HG03439 (cell line): Measurements from ENCODE around the gene AP5S1.
A peak's percentile ranks its signal among the peaks of the same experiment; 100 is the strongest.

Experiments used
- ATAC-seq: cut with Tn5 transposase; IDR thresholded peaks from one replicate; pipeline ENCODE4 v1.9.1; 2021; ENCODE audit warnings: mild to moderate bottlenecking, moderate library complexity; ENCODE audit not compliant: unreplicated experiment

The AP5S1 gene, protein sequence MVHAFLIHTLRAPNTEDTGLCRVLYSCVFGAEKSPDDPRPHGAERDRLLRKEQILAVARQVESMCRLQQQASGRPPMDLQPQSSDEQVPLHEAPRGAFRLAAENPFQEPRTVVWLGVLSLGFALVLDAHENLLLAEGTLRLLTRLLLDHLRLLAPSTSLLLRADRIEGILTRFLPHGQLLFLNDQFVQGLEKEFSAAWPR

DNA sequence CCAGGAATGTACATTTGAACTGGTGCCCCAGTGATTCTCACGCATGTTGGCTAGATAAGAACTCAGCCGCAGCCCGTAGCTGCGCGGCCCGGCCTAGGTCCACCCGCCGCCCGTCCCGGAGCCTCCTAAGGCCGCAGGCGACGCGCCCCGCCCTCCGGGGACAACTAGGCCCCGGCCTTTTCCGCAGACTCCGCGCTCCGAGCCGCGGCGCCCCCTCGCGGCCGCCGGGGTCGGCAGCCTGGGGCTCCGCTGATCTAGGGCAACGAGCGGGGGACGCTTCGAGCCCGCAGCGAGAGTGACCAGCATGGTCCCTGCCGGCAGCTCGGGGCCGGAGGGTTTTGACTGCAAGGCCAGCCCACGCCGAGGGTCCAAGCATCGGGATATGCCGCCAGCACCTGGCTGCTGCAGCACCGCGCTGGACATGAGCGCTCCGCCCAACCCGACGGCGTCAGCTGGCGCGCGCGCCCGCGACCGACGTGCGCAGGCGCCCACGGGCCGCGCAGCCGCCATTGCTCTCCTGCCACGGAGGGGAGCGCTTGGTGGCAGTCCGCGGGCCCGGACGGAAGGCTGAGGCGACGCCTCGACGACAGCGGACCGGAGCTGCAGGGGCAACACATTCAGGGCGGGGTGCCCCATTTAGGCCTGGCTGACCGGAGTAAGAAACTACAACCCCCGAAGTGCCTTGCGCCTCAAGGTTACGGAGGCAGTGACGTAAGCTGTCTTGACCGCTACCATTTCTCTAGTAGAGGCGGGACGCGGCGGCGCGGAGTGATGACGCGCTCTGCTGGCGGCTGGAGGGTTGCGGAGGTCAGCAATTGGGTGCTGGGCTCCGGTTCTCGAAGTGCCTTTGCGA, at the start of gene AP5S1:
TSS of gene AP5S1 (plus strand) at position 500 of the 853 bp plus-strand sequence. CDS start 1,571 bp downstream, outside the sequence.
- ATAC-seq: peak; percentile 84

DNA sequence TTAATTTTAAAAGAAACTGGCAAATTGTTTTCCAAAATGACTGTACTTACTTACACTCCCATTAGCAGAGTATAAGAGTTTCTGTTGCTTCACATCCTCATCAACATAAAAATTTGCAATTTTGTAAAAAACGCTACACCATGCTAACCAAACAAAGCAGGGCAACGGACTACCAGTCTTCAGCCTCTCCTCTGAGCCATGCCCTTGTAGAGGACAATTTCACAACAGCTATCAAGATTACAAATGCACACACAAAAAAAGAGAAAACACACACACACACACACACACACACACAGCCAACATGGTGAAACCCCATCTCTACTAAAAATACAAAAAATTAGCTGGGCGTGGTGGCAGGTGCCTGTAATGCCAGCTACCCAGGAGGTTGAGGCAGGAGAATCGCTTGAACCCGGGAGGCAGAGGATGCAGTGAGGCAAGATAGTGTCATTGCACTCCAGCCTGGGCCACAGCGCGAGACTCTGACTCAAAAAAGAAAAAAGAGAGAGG, 48.7 kb upstream of the AP5S1 start:
- ATAC-seq: no peak

DNA sequence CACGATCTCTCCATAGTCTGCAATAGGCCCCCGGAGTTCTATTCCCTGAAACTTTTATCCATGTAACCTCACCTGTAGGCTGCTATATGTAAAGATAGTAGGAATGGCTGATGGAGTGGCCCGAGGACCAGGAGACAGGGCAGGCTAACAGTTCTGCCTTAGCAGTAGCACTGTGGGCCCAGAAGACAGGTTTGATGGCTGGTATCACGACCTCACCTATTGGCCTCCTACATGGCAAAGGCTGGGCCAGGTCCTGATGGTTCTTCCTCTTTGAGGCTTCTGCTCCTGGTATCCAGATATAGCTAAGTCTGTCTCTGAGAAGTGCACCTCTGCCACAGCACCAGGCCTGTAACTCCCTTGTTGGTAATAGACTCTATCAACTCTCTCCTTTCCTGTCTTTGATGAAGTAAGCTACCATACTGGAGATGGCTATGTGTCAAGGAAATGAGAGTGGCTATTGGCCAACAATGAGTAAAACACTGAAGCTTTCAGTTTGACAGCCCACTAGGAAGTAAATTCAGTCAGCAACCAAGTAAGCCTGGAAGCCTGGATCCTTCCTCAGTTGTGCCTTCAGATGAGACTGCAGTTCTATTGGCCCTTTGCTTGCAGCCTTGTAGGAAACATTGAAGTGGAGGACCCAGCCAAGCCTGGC, 44.8 kb upstream of the AP5S1 start:
- ATAC-seq: no peak

DNA sequence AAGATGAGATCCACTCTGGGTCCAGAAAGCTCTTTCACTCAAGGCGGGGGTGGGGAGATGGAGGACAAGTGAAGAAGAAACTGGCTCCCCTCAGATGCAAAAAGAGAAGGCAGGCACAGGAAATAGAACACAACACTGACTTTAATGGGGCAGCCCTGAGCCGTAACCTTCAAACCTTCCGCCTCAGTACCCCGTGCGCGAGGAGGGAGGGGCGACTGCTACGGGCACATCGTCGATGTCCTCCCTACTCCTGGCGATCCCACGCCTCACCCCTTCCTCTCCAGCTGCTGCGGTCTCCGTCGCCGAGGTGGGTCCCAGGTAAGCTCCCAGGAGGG, 43.0 kb upstream of the AP5S1 start:
- no peak for ATAC-seq

DNA sequence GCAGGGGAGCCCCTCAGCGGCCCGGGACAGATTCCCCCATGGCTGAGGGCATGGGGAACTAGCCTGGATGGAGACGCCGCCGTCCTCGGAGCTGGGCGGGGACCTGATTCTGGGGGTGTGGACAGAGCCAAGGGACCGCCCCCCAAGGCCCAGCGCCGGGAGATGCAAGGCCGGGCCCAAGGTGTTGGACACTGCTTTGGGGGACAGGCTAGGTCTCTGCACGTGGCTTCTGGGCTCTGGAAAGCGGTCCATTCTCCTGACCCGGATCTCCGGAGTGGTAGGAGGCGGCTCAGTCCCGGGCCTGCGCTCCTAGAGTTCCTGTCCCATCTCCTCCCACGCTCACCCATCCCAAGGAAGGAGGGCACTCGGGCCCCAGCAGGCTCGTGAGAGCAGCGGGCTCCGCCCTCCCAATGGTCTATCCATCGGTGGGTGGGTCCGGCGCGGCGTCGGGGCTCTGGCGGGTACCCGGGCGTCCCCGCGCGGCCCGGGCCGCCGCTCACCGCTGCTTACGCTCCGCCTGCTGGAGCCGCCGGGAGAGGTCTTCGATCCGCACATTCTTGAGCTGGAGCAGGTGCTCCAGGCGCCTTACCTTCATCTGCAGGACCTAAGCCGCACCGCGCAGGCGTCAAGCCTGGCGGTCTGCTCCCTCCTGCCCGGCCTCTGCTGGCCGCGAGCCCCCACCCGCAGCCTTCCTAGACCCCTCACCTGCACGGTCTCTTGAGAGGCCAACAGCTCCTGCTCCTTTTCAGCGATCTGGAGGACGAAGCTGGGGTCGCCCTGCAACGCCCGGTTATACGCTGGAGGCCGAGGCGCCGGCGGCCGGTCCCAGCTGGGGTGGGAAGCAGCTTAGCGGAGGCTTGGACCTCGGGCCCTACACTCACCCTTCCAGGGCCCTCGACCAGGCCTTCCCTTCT, 42.4 kb upstream of the AP5S1 start:
- ATAC-seq: no peak

DNA sequence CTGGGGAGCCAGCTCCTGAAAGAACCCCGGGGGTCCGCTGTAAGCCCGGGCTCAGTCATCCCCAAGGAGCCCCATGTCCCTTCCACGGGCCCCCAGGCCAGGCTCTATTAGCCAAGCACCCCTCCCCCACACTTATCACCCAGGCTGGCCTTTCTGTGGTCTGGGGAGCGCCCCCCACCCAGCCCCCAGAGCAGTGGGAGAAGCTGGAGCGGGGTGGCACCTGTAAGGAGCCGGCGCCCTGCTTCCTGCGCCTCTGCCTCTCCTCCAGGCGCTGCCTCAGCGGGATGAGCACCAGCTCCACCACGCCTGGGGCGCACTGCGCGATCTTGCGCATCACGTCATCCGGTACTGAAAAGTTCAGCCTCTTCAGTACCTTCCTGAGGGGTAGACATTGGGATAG, 41.4 kb upstream of the AP5S1 start:
- ATAC-seq: no peak

DNA sequence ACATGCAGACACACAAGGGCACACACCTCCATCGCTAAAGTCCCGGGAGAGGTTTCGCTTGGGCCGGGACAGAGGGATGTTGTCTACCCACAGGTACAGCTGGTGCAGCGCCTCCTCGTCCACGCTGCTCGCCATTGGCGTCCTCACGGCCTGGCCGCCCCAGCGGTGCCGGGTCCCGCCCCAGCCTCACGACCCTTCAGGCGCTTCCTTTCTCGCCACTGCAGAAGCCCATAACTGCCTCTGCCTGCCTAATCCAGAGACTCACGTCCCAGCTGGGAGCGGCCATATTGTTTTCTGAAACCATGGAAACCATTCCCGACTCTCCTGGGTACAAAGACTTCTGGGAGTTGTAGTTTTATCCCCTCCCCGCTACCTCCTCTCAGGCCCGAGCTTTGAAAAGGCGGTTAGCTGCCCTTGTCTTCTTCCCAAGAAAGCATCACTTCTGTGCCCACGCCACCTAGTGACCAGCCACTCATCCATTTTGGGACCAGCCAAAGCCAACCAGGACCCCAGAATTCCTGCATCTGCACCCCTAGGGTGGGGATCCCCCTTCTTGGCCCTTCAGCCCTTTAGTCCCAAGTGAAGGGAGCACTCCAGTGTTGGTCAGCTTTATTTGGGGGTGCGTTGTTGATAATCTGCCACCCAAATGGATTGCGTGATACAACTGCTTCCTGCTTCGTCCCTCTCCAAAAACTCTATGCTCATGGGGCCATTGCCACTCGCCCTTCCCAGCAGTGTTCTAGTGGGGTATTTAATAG, 39.0 kb upstream of the AP5S1 start, which contains the start of gene SPEF1:
TSS of gene SPEF1 (minus strand) at position 296 of the 758 bp plus-strand sequence. CDS start at position 135, 161 bp downstream.
- ATAC-seq: peak; percentile 56

DNA sequence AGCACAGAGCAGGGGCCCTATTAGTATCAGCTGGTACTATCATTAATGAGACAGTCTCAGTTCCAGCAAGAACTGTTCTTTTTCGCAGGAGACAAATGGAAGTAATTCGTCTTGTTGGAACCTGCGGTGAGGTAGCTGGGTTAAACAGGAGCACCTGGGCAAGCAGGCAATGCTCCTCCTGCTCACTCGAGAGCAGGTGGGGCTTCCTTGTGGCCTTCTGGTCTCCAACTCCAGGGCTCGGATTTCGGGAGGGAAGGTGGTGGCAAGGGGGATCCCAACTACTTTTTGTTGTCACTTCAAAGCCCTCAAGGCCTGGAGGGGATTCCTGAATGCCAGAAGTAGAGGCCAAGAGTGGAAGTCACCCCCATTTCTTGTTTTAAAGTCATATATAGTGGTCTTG, 37.8 kb upstream of the AP5S1 start:
- no peak for ATAC-seq

DNA sequence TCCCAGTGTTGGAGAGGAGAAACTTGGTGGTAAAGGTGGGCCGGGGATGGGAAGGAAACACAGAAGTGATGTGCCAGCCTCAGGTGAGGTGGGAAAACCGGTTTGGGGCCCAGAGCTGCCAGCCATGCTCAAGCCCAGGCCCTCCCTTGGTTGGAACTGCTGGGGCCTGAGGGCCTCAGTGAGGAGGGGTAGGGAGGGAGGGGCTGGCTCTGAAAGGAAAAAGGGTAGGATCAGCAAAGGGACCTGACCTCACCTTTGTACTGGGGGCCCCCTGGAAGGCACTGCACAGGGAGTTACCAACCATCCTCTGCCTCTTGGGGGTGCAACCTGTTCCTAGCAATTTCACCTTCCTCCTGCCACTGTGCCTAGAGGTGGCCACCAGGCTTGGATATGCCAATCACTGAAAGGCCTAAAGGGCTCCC, 37.3 kb upstream of the AP5S1 start:
- no peak for ATAC-seq

DNA sequence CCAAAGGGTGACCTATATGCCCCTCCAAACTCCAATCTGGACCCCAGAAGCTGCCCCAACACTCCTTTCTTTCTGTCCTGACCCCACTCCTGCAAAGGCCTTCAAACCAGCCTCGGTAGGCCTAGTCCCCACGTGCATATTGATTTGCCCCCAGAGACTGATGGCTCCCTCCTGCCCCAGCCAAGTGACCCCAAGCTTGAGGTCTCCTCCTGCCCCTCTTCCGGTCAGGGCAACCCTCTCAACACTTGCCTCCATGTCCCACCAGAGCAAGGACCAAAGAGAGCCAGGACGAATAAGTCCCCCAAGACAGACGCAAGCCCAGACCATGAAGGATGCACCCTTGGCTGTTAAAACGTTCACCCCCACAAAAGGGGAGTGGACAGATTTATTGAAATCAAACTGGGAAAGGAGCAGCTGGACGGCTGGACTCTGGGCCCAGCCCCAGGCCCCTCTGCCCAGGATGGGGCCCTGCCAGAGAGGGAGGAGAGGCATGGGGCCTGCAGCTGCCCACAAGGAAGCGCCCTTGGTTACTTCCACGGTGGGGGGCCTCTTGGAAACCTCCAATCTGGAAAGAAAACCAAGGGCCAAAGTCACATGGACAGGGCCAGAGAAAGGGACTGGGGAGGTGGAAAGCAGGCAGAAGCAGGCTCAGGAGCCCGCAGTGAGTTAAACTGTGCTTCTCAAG, 36.7 kb upstream of the AP5S1 start:
- ATAC-seq: no peak

DNA sequence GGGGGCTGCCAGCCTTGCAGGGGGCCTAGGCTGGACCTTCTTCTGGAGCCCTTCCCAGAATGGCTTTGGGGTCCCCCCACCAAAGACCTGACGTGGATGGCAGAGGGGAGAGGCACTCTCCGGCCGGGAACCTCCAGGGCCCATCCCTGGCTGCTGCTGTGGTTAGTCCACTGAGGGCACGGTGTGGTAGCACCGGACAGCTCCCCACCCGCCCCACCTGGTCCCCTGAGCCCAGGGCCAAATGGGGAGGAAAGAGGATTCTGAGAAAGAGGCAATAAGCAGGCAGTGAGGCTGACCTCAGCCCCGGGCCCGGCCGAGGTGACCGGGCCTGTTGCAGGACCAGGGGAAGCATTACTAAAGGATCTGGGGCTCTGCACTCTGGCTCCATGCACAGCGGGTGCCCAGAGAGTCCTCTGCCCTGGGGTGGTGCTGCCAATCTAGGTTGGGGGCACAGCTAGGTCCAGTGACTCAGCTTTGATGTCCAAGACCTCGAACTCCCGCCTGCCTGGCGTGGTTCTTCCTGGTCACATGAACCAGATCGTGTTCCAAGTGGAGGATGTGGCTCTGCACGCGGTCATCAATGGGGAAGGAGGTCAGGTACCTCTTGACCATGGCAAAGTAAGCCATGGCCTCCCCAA, 36.0 kb upstream of the AP5S1 start:
- no peak for ATAC-seq

DNA sequence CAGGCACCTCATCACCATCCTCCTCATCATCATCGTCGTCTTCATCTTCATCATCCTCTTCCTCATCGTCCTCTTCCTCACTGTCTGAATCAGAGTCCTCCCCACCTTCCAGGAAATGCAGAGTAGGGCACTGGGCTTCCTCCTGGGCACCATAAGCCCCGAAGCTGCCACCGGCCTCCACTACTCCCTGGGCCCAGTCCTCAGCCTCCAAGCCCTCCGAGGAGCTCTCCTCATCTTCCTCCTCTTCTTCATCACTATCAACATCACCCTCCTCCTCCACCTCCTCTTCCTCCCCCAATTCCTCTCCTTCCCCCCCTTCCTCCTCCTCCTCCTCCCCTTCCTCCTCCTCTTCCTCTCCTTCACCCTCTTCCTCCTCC, 35.5 kb upstream of the AP5S1 start:
- ATAC-seq: no peak

DNA sequence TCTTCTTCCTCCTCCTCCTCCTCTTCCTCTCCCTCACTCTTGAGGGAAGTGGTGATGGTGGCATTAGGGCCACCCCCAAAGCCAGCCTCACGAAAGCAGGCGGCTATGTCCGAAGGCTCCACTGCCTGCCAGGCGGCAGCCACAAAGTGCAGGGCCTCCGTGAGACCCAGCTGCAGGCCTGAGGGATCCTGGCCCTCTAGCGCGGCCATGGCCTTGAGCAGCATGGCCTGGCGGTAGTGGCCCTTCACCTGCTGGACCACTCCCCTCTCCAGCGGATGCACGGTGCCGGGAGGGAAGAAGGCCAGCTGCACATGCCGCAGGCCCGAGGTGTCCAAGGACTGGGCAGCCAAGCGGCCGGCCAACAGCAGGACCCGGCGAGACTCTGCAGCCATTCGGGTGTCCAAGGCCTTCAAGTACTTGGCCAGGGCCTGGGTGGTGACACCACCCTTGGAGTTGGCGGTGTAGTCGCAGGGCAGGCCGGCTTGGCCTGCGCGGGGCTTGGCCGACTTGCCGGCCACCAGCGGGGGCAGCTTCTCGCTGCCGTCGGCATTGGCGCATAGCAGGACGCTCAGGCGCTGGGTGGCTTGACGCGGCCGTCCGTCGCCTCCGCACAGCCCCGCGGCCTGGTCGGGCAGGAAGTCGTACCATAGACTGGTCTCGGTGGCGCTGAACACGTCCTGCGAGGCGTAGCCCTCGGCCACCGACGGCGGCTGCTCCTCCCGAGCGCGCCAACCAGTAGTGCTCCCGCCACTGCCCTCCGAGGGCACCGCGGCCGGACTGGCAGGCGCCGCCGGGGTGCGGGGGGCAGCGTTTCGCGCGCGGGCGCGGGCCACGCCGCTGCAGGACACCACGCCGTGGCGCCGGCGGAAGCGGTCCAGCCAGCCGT, 34.9 kb upstream of the AP5S1 start:
- ATAC-seq: no peak

DNA sequence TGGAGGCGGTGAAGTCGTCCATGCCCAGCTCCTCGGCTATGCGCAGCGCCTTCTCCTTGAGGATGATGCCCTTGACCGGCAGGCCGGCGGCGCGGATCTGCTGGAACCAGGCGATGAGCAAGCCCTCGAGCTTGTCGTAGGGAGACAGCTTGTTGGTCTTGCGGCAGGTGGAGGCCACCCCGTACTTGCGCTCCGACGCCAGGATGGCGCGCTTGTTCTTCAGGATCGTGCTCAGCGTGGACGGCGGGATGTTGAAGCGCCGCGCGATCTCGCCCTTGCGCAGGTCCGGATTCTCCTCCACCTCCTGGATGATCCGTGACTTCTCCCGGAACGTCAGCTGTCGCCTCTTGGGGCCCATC, 34.2 kb upstream of the AP5S1 start:
- ATAC-seq: no peak

DNA sequence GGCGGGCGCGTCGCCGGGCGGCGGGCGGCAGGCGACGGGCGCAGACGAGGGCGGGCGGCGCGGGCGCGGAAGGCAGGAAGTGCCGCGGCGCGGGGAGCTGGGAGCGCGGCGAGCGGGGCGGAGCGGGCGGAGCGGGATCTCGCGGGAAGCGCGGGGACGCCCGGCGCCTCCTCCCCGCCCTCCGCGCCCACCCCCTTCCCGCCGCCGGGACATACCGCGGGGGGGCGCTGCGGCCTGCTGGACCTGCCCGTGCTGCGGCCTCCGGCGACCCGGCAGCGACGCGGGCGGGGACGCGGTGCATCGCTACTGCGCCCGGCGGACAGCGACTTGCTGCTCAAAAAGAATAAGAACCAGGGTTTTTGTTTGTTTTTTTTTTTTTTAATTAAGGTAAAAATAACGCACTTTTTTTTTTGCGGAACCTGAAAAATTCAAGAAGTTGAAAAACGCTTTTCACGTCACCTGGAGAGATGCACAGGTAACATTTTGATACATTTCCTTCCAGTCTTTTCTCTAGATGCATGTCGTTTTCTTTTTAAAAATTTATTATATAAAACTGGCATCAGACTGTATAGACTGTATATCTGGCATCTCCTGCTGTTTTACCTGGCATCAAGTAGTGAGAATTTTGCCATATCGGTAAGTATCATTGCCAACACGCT, 33.6 kb upstream of the AP5S1 start, which contains the start of gene CENPB:
TSS of gene CENPB (minus strand) at position 76 of the 659 bp plus-strand sequence. CDS start 257 bp downstream, outside the sequence.
- peak; percentile 64 for ATAC-seq

DNA sequence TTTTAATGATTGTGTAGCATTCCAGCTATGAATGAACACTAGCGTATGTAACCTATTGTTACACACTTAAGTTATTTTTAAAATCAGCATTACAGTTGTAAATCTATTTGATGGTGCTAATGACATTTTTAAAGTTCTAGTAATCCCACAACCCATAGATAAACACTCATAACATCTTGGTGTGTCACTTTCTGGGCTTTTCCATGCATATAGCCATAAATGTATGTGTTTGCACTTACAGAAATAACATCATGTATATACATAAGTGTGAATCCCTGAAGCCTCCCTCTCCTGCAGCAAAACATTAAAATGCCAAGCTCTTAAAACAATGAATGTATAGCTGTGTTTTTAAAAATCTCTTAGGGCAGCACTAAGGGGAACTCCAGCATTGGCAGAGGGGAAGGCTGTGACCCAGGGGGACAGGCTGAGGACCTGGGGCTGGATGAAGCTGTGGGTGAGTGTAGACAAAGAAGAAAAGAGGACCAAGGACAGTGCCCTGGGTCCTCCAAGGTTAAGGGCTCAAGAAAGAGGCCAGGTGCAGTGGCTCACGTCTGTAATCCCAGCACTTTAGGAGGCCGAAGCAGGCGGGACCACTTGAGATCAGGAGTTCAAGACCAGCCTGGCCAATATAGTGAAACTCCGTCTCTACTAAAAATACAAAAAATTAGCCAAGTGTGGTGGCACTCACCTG, 32.9 kb upstream of the AP5S1 start:
- no peak for ATAC-seq

DNA sequence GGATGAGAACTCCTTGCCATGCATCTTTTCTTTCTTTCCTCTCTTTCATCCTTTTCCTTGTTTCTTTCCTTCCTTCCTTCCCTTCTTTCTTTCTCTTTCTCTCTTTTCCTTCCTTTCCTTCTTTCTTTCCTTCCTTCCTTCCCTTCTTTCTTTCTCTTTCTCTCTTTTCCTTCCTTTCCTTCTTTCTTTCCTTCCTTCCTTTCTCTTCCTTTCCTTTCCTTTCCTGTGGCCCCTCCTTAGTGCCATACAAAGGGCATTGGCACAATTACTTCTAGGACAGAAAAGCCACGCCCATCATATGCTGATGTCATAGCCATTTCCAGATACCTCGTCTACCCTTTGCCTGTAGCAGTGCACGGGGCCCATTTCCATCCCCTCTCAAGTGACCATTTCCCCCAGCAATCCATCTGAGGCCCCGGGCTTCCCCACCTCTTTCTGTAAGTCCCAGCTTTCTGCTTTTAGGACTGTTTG, 31.6 kb upstream of the AP5S1 start:
- no peak for ATAC-seq
